Parathyroid adenoma (tissue), 2 donors: Measurements from ENCODE around the gene L1TD1.

Source experiments
- H2AFZ ChIP-seq: fragments of 300-600 bp; sonication (generic); one replicate; pipeline ENCODE4 v1.7.0; 2017; ENCODE audit warnings: antibody characterized with exemption, mild to moderate bottlenecking
- H3K27ac ChIP-seq: fragments of 300-600 bp; sonication (generic); one replicate; pipeline ENCODE4 v1.7.0; 2017
- H3K27me3 ChIP-seq: fragments of 300-600 bp; sonication (generic); one replicate; pipeline ENCODE4 v1.7.0; 2017; ENCODE audit warnings: low read length; ENCODE audit not compliant: control insufficient read depth, insufficient read depth
- H3K36me3 ChIP-seq: fragments of 300-600 bp; sonication (generic); one replicate; pipeline ENCODE4 v1.7.0; 2017; ENCODE audit warnings: low read length; ENCODE audit not compliant: control insufficient read depth, insufficient read depth
- H3K4me1 ChIP-seq: fragments of 300-600 bp; sonication (generic); one replicate; pipeline ENCODE4 v1.7.0; 2017; ENCODE audit warnings: control low read depth
- H3K4me2 ChIP-seq: fragments of 300-600 bp; sonication (generic); one replicate; pipeline ENCODE4 v1.7.0; 2017; ENCODE audit warnings: low read length
- H3K4me3 ChIP-seq: fragments of 300-600 bp; sonication (generic); one replicate; pipeline ENCODE4 v1.7.0; 2017; ENCODE audit warnings: low read depth, low read length
- H3K79me2 ChIP-seq: fragments of 300-600 bp; sonication (generic); one replicate; pipeline ENCODE4 v1.7.0; 2017; ENCODE audit warnings: control low read depth
- H3K9ac ChIP-seq: fragments of 300-600 bp; sonication (generic); one replicate; pipeline ENCODE4 v1.7.0; 2017; ENCODE audit warnings: mild to moderate bottlenecking
- H3K9me3 ChIP-seq: fragments of 300-600 bp; sonication (generic); one replicate; pipeline ENCODE4 v1.7.0; 2017; ENCODE audit warnings: low read length; ENCODE audit not compliant: control insufficient read depth
- TF ChIP-seq, protein P1 (sequence below): fragments of 300-600 bp; sonication (generic); IDR thresholded peaks from one replicate; pipeline ENCODE4 v1.7.0; 2017; ENCODE audit warnings: antibody characterized with exemption, mild to moderate bottlenecking
- donor health status: primary hyperparathyroidism.

L1TD1 gene

DNA sequence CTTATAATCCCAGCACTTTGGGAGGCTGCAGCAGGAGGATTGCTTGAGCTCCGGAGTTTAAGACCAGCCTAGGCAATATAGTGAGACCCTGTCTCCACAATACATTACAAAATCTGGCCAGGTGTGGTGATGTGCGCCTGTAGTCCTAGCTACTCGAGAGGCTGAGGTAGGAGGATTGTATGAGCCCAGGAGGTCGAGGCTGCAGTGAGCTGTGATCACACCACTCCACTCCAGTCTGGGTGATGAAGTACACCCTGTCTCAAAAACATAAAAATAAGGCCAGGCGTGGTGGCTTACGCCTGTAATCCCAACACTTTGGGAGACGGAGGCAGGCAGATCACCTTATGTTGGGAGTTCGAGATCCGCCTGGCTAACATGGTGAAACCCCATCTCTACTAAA lies 27.7 kb downstream of the L1TD1 start:
- no peak overlapping the region for H3K27ac ChIP-seq
- no peaks in the 10 kb centered on the region for H3K9me3 ChIP-seq
- H3K4me2 ChIP-seq, result no peak overlapping the region

DNA sequence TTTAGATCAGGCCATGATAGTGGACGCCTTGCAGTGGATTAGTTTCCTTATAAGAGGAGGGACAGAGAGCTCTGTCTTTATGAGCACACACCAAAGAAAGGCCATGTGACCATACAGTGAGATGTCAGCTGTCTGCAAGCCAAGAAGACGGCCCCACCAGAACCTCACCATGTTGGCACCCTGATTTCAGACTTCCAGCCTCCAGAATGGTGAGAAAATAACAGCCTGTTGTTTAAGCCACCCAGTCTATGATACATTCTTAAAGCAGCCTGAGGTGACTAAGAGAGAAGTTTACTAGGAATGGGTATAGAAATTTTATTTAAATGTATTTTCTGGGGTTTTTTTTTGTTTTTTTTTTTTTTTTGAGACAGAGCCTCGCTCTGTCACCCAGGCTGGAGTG lies 29.5 kb downstream of the L1TD1 start:
- TF ChIP-seq, protein P1, sequence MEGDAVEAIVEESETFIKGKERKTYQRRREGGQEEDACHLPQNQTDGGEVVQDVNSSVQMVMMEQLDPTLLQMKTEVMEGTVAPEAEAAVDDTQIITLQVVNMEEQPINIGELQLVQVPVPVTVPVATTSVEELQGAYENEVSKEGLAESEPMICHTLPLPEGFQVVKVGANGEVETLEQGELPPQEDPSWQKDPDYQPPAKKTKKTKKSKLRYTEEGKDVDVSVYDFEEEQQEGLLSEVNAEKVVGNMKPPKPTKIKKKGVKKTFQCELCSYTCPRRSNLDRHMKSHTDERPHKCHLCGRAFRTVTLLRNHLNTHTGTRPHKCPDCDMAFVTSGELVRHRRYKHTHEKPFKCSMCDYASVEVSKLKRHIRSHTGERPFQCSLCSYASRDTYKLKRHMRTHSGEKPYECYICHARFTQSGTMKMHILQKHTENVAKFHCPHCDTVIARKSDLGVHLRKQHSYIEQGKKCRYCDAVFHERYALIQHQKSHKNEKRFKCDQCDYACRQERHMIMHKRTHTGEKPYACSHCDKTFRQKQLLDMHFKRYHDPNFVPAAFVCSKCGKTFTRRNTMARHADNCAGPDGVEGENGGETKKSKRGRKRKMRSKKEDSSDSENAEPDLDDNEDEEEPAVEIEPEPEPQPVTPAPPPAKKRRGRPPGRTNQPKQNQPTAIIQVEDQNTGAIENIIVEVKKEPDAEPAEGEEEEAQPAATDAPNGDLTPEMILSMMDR, result no peak
- no peaks in the 10 kb centered on the region for H3K36me3 ChIP-seq
- no peak overlapping the region for H3K4me3 ChIP-seq
- no peak overlapping the region for H2AFZ ChIP-seq
- H3K4me1 ChIP-seq, result no peaks in the 10 kb centered on the region
- H3K27ac ChIP-seq, result no peak overlapping the region
- H3K9me3 ChIP-seq, result no peaks in the 10 kb centered on the region
- H3K79me2 ChIP-seq, result no peaks in the 10 kb centered on the region
- no peak overlapping the region for H3K9ac ChIP-seq
- H3K27me3 ChIP-seq, result no peaks in the 10 kb centered on the region
- H3K4me2 ChIP-seq, result no peak overlapping the region

More for the DNA sequence above, 27.7 kb downstream of the L1TD1 start:
- no peak overlapping the region for H3K4me3 ChIP-seq
- no peak overlapping the region for H3K9ac ChIP-seq
- no peaks in the 10 kb centered on the region for H3K27me3 ChIP-seq
- no peak overlapping the region for H2AFZ ChIP-seq
- TF ChIP-seq, protein P1, result no peak
- H3K36me3 ChIP-seq, result no peaks in the 10 kb centered on the region
- no peaks in the 10 kb centered on the region for H3K79me2 ChIP-seq
- H3K4me1 ChIP-seq, result no peaks in the 10 kb centered on the region

DNA sequence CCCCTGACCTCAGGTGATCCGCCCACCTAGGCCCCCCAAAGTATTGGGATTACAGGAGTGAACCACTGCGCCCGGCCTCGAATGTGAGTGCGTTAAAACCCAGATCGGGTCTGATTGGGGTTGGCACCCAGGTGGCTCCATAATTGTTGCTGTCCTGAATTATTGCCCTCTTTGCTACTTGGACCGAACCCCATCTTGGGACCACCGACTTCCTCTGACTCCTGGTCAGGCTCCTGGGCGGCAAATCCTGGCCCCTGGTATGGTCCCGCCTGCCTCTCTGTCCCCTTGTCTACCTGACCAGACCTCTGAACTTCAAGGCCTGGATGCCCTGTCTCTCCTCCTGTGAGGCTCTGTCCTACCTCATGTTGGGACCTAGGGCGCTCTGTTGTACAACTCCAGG lies 32.8 kb downstream of the L1TD1 start:
- Histone ChIP-seq H3K27me3 (no peaks in the 10 kb centered on the region), H3K27ac (no peak overlapping the region), H3K79me2 (no peaks in the 10 kb centered on the region), H3K4me3 (no peak overlapping the region), H3K9ac (no peak overlapping the region), H3K4me2 (no peak overlapping the region), H3K4me1 (no peaks in the 10 kb centered on the region), H2AFZ (no peak overlapping the region), H3K9me3 (no peaks in the 10 kb centered on the region), H3K36me3 (no peaks in the 10 kb centered on the region)
- TF ChIP-seq, protein P1, result no peak

- Histone ChIP-seq H3K9ac (no peak overlapping the region), H3K27me3 (no peaks in the 10 kb centered on the region), H3K79me2 (no peaks in the 10 kb centered on the region), H2AFZ (no peak overlapping the region), H3K4me1 (no peaks in the 10 kb centered on the region), H3K27ac (no peak overlapping the region), H3K4me2 (no peak overlapping the region), H3K9me3 (no peaks in the 10 kb centered on the region), H3K4me3 (no peak overlapping the region), H3K36me3 (no peaks in the 10 kb centered on the region)
- TF ChIP-seq, protein P1, result no peak
Measured at GRCh38 chr1:62228136-62228882, 33.7 kb downstream of the L1TD1 start.

- H3K4me2 ChIP-seq, result no peak overlapping the region
- H3K79me2 ChIP-seq, result no peaks in the 10 kb centered on the region
- H3K9ac ChIP-seq, result no peak overlapping the region
- H3K4me3 ChIP-seq, result no peak overlapping the region
- TF ChIP-seq, protein P1, result no peak
- no peaks in the 10 kb centered on the region for H3K4me1 ChIP-seq
- no peak overlapping the region for H2AFZ ChIP-seq
- no peaks in the 10 kb centered on the region for H3K9me3 ChIP-seq
- H3K36me3 ChIP-seq, result no peaks in the 10 kb centered on the region
- no peak overlapping the region for H3K27ac ChIP-seq
- no peaks in the 10 kb centered on the region for H3K27me3 ChIP-seq
Measured at GRCh38 chr1:62228883-62229187, 34.2 kb downstream of the L1TD1 start.
